Activated T-helper 9 cell treated with anti-CD3 and anti-CD28 coated beads, Interleukin-2, amount 50 U/mL, for 16 hours (primary cell): ENCODE data around the gene LRRC71.
A peak's percentile ranks its signal among the peaks of the same experiment; 100 is the strongest.

ENCODE experiments used
- DNase-seq: peaks from one replicate; pipeline ENCODE4 v3.0.0-alpha.2; 2020; ENCODE audit warnings: low read depth

LRRC71 gene

GRCh38 chr1:156927215-156928042 is 7.0 kb downstream of the LRRC71 start:
- DNase-seq = peak; percentile 48

- no peak for DNase-seq
Measured at GRCh38 chr1:156928043-156928602, 7.7 kb downstream of the LRRC71 start.

GRCh38 chr1:156929596-156930238 is 9.3 kb downstream of the LRRC71 start:
- no peak for DNase-seq

GRCh38 chr1:156930483-156930882 is 10.1 kb downstream of the LRRC71 start:
- DNase-seq = no peak

- DNase-seq = no peak
Measured at GRCh38 chr1:156931211-156931952, 10.9 kb downstream of the LRRC71 start.

- no peak for DNase-seq
Measured at GRCh38 chr1:156931974-156932710, 11.7 kb downstream of the LRRC71 start.

GRCh38 chr1:156933136-156933535 is 12.7 kb downstream of the LRRC71 start:
- no peak for DNase-seq

GRCh38 chr1:156935505-156936128 is 15.2 kb downstream of the LRRC71 start:
- no peak for DNase-seq

- DNase-seq = no peak
Measured at GRCh38 chr1:156936191-156936590, 15.8 kb downstream of the LRRC71 start.

- DNase-seq = no peak
Measured at GRCh38 chr1:156936721-156937220, 16.3 kb downstream of the LRRC71 start.

- no peak for DNase-seq
Measured at GRCh38 chr1:156937883-156938282, 17.5 kb downstream of the LRRC71 start.

GRCh38 chr1:156938813-156939212 is 18.4 kb downstream of the LRRC71 start:
- no peak for DNase-seq

GRCh38 chr1:156939786-156940334 is 19.4 kb downstream of the LRRC71 start:
- DNase-seq = no peak

- DNase-seq = no peak
Measured at GRCh38 chr1:156941675-156942074, 21.2 kb downstream of the LRRC71 start.

- no peak for DNase-seq
Measured at GRCh38 chr1:156942176-156942575, 21.7 kb downstream of the LRRC71 start.

GRCh38 chr1:156942576-156942975 is 22.1 kb downstream of the LRRC71 start:
- no peak for DNase-seq

- DNase-seq = no peak
Measured at GRCh38 chr1:156943756-156944155, 23.3 kb downstream of the LRRC71 start.

- DNase-seq = no peak
Measured at GRCh38 chr1:156944268-156944667, 23.8 kb downstream of the LRRC71 start.

- DNase-seq = no peak
Measured at GRCh38 chr1:156944848-156945247, 24.4 kb downstream of the LRRC71 start.

GRCh38 chr1:156945881-156946661 is 25.6 kb downstream of the LRRC71 start:
- no peak for DNase-seq
